Erythroblast (primary cell): ENCODE measurements around the gene TCF12.

Experiments
- DNase-seq, 2 experiments: peaks; one replicate each; lab custom pipeline; 2025; lab: John Stamatoyannopoulos, UW
- GATA1 ChIP-seq: IDR thresholded peaks from 2 replicates; pipeline ENCODE4 v1.6.1; 2011; ENCODE audit warnings: low read depth, mild to moderate bottlenecking, control low read depth, low read length, moderate library complexity
- POLR2A ChIP-seq: IDR thresholded peaks from 2 replicates; pipeline ENCODE4 v1.6.1; 2011; ENCODE audit warnings: mild to moderate bottlenecking, low read length

Gene TCF12

DNA sequence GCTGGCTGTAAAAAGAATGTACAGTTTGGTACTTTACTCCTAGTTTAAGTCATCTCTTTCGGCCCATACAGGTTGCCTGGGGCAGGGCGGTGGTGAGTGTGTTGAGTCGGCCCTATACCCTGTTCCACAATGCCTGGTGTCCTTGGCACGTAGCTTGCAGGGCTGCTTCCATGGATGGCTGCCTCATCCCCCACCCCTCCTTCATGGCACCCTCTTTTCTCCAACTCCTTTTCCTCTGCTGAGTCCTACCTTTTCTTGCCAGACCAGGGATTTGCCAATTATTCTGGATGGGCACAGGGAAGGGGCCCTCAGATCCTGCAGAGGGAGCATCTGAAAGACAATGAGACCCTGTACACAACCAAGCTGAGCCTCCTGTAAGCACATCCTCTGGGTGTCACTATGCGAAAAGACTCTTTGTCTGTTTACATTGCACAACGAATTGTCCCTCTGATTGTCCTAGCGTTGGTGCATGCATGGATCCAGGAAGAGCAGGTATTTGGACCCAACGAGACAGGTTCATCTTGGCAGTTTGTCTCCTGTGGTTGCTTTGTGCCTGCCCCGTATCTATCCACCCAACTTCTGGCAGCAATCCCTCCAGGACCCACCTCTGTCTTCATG, 384.3 kb downstream of the TCF12 start:
- DNase-seq = no peak
- no peak for TF ChIP-seq POLR2A
- no peak for TF ChIP-seq GATA1

DNA sequence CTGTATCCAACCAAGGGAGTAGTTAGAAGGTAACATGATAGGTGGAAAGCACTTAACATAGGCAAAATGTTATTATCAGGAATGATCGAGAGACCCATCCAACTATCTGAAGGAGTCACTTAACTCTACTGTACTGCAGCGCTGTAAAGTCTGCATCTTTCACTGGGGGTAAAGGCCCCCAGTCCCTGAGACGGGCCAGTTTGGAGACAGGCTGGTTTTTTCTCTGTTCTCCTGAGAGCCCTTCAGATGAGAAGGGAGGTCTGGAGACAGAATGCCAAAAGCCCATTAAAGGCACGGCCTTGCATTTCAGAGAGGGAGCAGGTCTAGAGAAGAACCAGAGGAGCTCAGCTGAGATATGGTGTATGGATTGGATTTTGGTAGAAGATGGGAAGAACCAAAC, 386.6 kb downstream of the TCF12 start:
- TF ChIP-seq GATA1 = no peak
- TF ChIP-seq POLR2A = no peak
- no peak for DNase-seq

GRCh38 chr15:57306161-57306943, 387.9 kb downstream of the TCF12 start:
- peak; percentile 73 to 86 for DNase-seq
- TF ChIP-seq GATA1 (no peak), POLR2A (no peak)

- no peak for DNase-seq
- TF ChIP-seq POLR2A (no peak), GATA1 (no peak)
Observed at GRCh38 chr15:57306944-57307411, 388.5 kb downstream of the TCF12 start.

GRCh38 chr15:57307527-57308169, 389.2 kb downstream of the TCF12 start:
- no peak for DNase-seq
- TF ChIP-seq POLR2A (no peak), GATA1 (no peak)

DNA sequence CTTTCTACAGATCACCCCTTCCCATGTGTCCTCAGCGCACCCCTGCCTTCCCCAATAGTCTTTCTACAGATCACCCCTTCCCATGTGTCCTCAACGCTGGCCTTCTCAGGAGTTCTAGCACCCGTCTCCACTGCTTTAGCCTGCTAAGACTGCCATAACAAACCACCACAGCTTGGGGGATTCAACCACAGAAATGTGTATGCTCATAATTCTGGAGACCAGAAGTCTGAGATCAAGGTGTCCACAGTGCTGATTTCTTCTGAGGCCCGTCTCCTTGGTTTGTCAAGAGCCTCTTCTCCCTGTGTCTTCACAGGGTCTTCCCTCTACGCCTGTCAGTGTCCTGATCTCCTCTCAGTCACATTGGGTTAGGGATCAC, 389.7 kb downstream of the TCF12 start:
- no peak for DNase-seq

DNA sequence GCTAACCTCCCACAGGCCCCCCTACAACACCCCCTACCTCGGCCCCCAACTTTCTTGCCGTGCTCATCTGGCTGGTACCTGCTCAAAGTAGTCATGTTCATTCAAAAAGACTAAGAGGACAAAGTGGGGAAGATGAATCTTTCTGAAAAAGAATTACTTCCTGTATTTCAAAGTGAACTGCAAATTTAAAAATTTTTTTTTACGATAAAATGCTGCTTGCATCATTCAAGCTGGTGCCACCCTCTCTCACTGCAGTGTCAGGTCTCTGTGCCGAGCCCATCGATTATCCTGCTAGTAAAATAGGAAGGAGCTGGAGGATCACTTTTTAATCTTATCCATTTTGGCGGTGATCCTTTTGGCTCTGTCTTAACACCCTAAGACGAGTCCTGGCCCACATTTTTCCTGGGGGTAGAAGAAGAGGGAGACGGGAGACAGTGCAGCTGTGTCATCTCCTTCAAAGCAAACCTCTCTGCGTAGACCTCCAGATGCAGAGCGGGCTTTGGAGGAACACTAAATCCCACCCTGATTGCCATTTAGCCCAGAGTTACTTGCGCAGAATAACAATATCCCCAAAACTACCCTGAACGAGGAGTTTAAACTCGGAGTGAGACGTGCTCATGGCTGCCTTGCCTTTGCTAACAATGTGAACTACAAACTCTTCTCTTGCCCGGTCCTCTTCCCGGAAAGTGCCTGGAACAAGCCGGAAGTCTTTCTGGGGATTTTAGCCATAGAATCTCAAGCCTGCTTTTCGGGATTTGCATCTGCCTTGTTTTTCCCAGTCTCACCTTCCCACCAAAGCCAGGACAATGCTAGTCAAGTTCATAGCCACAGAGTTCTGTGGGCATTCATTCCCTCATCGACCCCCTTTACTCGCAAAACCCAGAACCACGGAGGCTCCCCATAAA, 391.7 kb downstream of the TCF12 start:
- no peak for TF ChIP-seq POLR2A
- no peak for TF ChIP-seq GATA1
- no peak for DNase-seq

More for the DNA sequence above, 389.7 kb downstream of the TCF12 start:
- TF ChIP-seq GATA1 (no peak), POLR2A (no peak)

DNA sequence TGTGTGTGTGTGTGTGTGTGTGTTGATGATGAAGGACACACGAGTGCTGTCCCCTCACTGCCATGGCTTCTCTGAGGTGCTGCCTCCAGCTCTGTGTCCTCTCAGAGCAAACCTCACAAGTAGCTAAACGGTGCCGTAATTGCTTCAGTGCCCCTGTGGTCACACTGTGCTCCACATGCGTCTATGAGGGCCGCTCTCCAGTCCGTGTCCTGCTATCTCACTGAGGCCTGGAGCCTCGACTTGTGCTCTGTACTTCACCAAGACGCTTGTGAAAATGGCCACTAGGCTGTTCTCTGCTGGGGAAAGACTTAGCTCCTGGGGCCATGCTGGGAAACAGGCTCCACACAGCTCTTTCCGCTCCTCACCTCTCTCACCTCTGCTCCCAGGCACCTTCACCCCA, 392.4 kb downstream of the TCF12 start:
- no peak for DNase-seq
- TF ChIP-seq POLR2A = no peak
- no peak for TF ChIP-seq GATA1

- no peak for DNase-seq
Observed at GRCh38 chr15:57312006-57312317, 393.5 kb downstream of the TCF12 start.

DNA sequence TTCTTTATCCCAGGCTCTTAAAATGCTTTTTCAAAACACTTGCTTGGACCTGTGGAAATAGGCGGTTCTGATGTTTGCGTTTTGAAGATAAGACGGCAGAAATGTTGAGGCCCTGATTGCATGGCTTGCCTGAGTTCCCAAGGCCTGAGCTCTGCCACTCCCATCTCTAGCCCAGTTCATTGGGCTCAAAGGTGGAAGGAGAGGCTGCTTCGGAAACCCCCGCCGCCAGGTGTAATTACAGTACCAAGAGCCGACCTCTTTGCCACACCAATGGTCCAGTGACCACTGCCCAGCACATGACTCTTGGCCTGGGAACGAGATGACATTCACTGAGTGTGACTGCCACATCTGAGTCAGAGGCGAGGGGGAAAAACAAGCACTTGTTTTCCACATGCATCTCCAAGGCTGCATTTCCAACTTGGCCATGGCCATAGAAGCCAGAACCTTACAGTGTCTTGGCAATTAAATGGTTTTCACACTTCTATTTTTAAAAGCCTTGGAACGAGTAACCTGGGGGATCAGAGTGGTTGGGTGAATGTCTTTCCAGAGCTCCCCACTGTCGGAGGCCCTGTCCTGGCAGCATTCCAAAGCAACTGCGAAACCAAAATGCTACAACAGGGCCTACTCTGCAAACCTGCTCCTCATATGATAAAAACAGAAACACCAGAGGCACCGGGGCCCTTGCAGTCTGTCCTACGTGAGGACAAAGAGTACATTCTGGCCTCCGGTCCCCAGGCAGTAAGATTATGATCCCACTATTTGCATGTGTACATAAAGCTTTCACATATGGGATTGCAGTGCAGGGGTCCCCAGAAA, 394.1 kb downstream of the TCF12 start:
- TF ChIP-seq GATA1 (no peak), POLR2A (no peak)
- DNase-seq = no peak

More at GRCh38 chr15:57312006-57312317, 393.5 kb downstream of the TCF12 start:
- TF ChIP-seq POLR2A (no peak), GATA1 (no peak)

GRCh38 chr15:57313134-57313483, 394.7 kb downstream of the TCF12 start:
- no peak for TF ChIP-seq GATA1
- DNase-seq = no peak

DNA sequence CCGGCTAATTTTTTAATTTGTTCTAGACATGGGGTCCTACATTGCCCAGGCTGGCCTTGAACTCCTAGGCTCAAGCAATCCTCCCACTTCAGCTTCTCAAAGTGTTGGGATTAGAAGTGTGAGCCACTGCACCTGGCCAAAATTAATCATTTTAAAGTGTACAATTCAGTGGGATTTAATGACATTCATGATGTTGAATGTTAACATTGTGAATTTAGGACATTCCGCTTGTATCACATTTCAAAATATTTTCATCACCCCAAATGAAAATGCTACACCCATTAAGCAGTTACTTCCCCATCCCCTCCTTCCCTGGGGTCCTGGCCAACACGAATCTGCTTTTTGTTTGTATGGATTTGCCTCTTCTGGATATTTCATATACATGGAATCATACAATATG, 395.8 kb downstream of the TCF12 start:
- no peak for TF ChIP-seq POLR2A
- TF ChIP-seq GATA1 = no peak
- no peak for DNase-seq

DNA sequence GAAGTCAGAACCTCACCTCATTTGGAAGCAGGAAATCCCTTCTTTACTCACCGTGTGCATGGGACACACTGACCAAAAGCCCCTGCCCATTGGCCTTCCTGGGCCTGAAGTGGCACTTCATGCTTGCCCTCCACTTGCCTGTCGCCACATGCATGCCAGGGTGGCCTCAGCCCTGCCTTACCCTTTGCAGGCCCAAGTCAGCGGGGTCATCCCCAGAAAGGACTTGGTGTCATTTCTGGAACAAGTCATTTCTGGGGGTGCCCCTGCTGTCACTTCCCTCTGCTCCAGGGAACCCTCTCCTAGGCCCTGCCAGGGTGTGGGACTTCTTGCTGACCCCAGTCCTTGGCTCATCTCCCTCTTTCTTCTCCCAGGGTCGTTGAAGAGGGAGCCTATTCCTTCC, 398.0 kb downstream of the TCF12 start:
- no peak for TF ChIP-seq POLR2A
- no peak for TF ChIP-seq GATA1
- no peak for DNase-seq
